Dedifferentiated amniotic fluid mesenchymal stem cell (primary cell): ENCODE measurements around the gene C4BPA.

Source experiments
- DNase-seq: peaks from one replicate; pipeline ENCODE4 v3.0.0-alpha.2; 2016; ENCODE audit errors: extremely low spot score

C4BPA gene

GRCh38 chr1:207077470-207078377, 26.3 kb upstream of the C4BPA start:
- peak; percentile 70 for DNase-seq

GRCh38 chr1:207078578-207079132, 25.4 kb upstream of the C4BPA start:
- DNase-seq, result no peak

- no peak for DNase-seq
These were observed 24.3 kb upstream of the C4BPA start for GRCh38 chr1:207079706-207080241.

- no peak for DNase-seq
These were observed 22.9 kb upstream of the C4BPA start for GRCh38 chr1:207081088-207081487.

GRCh38 chr1:207081806-207082205, 22.2 kb upstream of the C4BPA start:
- DNase-seq, result no peak

- no peak for DNase-seq
These were observed 19.8 kb upstream of the C4BPA start for GRCh38 chr1:207084232-207084631.

GRCh38 chr1:207084701-207085180, 19.3 kb upstream of the C4BPA start:
- DNase-seq, result peak; percentile 66

GRCh38 chr1:207085887-207086286, 18.1 kb upstream of the C4BPA start:
- DNase-seq, result no peak

GRCh38 chr1:207088161-207088560, 15.9 kb upstream of the C4BPA start:
- DNase-seq, result no peak

- no peak for DNase-seq
These were observed 15.1 kb upstream of the C4BPA start, which contains the start of gene C4BPB for GRCh38 chr1:207088701-207089626. Gene C4BPB (plus strand): TSS chr1:207088860. CDS start chr1:207089532, 672 bp downstream.

GRCh38 chr1:207089627-207090355, 14.2 kb upstream of the C4BPA start:
- no peak for DNase-seq

GRCh38 chr1:207091200-207091908, 12.7 kb upstream of the C4BPA start:
- no peak for DNase-seq

- no peak for DNase-seq
These were observed 10.1 kb upstream of the C4BPA start for GRCh38 chr1:207093944-207094343.

GRCh38 chr1:207097871-207098324, 6.1 kb upstream of the C4BPA start:
- DNase-seq, result no peak

- DNase-seq, result no peak
These were observed 2.3 kb upstream of the C4BPA start for GRCh38 chr1:207101720-207102119.

- no peak for DNase-seq
These were observed 1.9 kb upstream of the C4BPA start for GRCh38 chr1:207102146-207102545.

- DNase-seq, result no peak
These were observed 1.4 kb upstream of the C4BPA start for GRCh38 chr1:207102659-207103058.

GRCh38 chr1:207109004-207109403, 5.0 kb downstream of the C4BPA start:
- DNase-seq, result no peak

GRCh38 chr1:207112616-207113296, 8.7 kb downstream of the C4BPA start:
- no peak for DNase-seq

- DNase-seq, result no peak
These were observed 11.2 kb downstream of the C4BPA start for GRCh38 chr1:207115269-207115668.
